Measurements from ENCODE around the gene EIF4A3.
"Not testable (repeated sequence)": the region's sequence is repeated elsewhere in the genome, so short reads cannot be mapped to it uniquely, and the experiment has no call there.

EIF4A3 gene

GRCh38 chr17:80097844-80098691 is 48.9 kb downstream of the EIF4A3 start:
- DNase-seq = no peak

GRCh38 chr17:80097127-80097621 is 49.8 kb downstream of the EIF4A3 start:
- no peak for DNase-seq

GRCh38 chr17:80096561-80097021 is 50.3 kb downstream of the EIF4A3 start:
- no peak for DNase-seq

- DNase-seq = no peak
Observed at GRCh38 chr17:80095844-80096475, 51.0 kb downstream of the EIF4A3 start.

GRCh38 chr17:80095038-80095843 is 51.7 kb downstream of the EIF4A3 start:
- no peak for DNase-seq

- DNase-seq = no peak
Observed at GRCh38 chr17:80092959-80093358, 54.0 kb downstream of the EIF4A3 start.

GRCh38 chr17:80091376-80091775 is 55.6 kb downstream of the EIF4A3 start:
- no peak for DNase-seq

- DNase-seq = not testable (repeated sequence)
Observed at GRCh38 chr17:80090164-80090563, 56.8 kb downstream of the EIF4A3 start.

- no peak for DNase-seq
Observed at GRCh38 chr17:80089762-80090161, 57.2 kb downstream of the EIF4A3 start.

GRCh38 chr17:80087346-80088265 is 59.3 kb downstream of the EIF4A3 start:
- no peak for DNase-seq

- DNase-seq = no peak
Observed at GRCh38 chr17:80086616-80087015, 60.3 kb downstream of the EIF4A3 start.

- DNase-seq = peak; percentile 24 to 39
Observed at GRCh38 chr17:80086081-80086480, 60.8 kb downstream of the EIF4A3 start.

- no peak for DNase-seq
Observed at GRCh38 chr17:80084773-80085172, 62.2 kb downstream of the EIF4A3 start.

Data from NCI-H187 (cell line).